GM18861 (cell line): ENCODE results near the gene BRAF.
"Not testable (repeated sequence)": the region's sequence is repeated elsewhere in the genome, so short reads cannot be mapped to it uniquely, and the experiment has no call there.

ENCODE experiments used
- ATAC-seq: cut with Tn5 transposase; IDR thresholded peaks from one replicate; pipeline ENCODE4 v1.9.1; 2021; ENCODE audit not compliant: unreplicated experiment

The BRAF gene

DNA sequence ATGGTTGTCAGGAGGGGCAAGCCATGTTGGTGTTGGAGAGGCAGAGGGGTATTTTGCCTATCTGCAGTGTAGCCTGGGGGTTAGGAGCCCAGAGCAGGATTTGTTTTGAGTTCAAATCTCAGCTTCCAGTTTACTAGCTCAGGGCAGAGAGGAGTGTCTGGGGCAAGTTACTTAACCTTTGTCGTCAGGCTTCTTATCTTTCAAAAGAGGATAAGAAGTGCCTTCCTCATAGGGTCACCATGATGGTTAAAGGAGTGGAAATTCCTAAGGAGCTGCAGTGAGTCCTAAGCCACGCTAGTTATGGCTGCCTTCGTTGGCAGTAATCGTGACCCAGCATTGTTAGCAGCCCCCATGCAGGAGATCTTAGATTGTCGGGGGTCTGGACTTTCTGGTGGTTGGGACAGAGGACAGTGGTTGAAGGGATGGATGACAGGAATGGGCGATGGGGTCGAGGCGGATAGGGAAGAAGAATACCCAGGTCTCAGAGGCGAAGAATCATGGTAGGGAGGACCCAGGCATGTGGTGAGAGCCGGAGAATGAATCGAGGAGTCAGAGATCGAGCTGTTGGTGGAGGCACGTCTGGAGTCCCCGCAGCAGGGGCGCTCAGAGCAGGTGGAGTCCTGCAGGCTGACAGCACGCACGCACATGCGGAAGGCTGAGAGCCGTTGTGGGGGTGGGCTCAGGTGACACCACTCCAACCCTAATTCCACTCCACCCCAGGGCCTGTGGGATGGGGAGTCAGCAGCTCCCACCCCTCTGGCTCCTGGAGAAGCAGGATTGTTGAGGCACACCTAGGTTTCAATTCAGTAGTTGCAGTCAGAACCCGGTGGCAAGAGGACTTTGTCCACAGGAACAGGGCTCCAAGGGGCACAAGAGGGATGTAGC is 240.4 kb downstream of the BRAF start:
- ATAC-seq, result no peak

DNA sequence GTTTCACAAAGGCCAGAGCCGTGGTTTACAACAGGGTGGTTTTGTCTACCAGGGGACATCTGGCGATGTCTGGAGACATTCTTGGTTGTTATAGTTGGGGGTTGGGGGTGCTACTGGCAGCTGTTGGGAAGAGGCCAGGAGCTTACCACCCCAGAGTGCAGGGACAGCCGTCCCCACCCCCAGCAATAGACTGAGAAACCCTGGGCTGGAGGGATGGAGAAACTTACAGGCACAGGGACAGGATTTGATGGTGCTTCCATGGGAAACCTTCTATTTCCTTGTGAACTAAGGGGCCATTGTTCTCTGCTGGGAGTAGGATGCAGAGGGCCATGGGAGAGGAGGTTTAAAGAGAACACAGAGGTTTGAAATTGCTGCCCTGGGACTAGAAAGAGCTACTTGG is 241.1 kb downstream of the BRAF start:
- no peak for ATAC-seq

GRCh38 chr7:140681766-140682165 is 243.0 kb downstream of the BRAF start:
- ATAC-seq, result no peak

GRCh38 chr7:140680886-140681285 is 243.8 kb downstream of the BRAF start:
- no peak for ATAC-seq

DNA sequence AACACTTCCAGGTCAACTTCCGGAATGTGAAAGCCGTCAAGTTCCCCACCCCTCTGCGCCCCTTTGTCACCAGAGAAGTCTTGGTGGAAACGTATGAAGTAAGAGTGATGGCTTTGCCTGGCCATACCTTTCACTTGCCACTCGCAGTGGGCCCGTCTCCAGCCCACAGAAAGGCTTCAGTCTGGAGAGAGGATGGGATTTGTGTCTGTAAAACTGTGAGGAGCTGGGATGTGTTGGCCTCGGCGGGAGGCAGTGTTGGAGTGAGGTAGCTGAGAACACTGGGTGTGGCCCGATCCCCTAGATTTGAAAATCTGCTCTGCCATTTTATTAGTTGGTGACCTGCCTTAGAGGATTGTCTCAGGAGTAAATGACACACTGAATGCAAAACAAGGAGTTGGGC is 245.5 kb downstream of the BRAF start:
- ATAC-seq, result no peak

DNA sequence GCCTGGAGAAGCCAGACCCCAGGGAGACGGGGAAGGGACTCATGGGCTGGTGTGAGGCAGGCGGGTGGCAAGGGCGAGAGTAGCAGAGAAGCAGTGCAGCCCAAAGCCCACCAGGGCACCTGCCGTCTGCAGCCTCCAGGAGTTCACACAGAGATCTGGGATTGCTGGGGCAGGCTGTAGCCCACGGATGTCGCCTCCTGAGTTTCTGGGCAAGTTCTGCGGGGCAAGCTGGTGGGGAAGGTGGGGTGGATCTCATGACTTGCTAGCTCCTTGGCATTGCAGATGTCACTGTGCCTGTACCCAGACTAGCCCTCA is 246.0 kb downstream of the BRAF start:
- no peak for ATAC-seq

- no peak for ATAC-seq
Measured at GRCh38 chr7:140678081-140678815, 246.5 kb downstream of the BRAF start.

DNA sequence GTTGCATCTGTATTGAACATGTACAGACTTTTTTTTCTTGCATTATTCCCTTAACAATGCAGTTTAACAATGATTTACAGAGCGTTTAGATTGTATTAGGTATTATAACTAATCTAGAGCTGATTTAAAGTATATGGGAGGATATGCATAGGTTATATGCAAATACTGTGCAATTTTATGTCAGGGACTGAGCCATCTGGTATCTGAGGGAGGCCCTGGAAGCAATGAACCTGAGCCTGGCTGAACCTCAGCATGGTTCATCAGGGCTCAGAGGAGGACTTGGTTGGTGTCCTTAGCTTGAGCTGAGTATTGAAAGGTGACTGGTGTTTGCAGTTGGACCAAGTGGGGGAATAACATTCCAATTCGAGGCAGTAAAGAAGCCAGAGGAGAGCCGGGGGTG is 247.2 kb downstream of the BRAF start:
- ATAC-seq, result no peak

DNA sequence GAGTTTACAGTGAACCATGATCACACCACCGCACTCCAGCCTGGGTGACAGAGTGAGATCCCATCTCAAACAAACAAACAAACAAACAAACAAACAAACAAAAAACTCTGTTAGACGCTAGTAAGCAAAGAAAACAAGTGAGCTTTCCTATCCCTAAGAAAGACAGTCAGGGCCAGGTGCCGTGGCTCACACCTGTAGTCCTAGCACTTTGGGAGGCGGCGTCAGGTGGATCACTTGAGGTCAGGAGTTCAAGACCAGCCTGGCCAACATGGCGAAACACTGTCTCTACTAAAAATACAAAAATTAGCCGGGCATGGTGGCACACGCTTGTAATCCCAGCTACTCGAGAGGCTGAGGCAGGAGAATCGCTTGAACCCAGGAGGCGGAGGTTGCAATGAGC is 247.8 kb downstream of the BRAF start:
- ATAC-seq, result not testable (repeated sequence)

DNA sequence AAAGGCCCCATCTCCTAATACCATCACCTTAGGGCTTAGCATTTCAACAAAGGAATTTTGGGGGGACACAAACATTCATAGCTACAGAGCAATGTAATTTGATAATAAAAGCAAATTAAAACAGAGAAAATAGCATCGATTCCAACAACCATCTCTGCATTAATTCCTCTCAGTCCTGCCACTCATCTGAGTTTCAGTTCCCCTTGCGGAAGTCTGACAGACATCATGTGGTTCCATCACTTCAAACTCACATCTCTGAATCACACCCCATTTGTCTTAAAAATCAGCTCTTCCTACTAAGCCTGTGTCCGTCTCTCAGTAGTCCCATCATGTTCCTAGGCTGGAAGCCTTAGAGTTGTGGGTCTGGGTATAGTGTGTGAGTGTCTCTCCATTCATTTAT is 248.4 kb downstream of the BRAF start:
- ATAC-seq, result peak; percentile 58

DNA sequence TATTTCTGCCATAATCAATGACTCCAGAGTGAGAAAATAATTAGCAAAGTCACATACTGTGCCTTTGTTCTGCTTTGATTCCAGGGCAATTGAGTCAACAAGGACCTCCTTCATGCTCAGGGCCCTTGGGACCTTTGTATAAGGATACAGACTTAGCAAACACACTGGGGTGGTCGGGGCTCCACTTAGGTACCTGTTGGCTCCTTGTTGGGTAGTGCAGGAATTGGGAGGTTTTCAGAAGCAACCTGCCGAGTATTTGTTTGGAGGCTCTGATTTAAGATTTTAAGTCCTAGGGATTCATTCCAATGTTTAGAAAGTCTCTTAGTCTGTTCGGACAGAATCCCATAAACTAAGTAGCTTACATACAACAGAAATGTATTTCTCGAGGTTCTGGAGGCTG is 249.0 kb downstream of the BRAF start:
- no peak for ATAC-seq

DNA sequence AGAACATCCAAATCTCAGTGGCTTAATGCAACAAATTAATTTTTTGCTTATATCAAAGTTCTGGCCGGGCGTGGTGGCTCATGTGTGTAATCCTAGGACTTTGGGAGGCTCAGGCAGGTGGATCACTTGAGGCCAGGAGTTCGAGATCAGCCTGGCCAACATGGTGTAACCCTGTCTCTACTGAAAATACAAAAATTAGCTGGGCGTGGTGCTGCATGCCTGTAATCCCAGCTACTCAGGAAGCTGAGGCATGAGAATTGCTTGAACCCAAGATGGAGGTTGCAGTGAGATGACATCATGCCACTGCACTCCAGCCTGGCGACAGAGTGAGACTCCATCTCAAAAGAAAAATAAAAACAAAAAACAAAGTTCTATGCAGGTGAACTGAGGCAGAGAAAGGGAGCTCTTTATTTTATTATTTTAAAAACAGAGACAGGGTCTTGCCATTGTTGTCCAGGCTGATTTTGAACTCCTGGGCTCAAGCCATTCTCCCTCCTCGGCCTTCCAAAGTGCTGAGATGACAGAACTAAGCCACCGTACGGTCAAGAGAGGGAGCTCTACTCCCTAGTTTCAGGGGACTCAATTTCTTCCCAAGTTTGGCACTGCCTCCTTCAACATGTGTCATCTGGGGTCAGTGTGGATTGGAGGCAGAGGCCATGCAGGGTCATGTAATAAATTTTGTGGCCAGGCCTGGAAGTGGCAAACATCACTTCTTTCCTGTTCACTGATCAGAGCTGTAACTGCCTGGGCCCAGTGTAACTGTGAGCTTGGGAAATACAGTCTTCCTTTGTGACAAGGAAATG is 249.6 kb downstream of the BRAF start:
- no peak for ATAC-seq

GRCh38 chr7:140674356-140674800 is 250.4 kb downstream of the BRAF start:
- no peak for ATAC-seq

GRCh38 chr7:140673774-140674155 is 251.0 kb downstream of the BRAF start:
- ATAC-seq, result no peak

DNA sequence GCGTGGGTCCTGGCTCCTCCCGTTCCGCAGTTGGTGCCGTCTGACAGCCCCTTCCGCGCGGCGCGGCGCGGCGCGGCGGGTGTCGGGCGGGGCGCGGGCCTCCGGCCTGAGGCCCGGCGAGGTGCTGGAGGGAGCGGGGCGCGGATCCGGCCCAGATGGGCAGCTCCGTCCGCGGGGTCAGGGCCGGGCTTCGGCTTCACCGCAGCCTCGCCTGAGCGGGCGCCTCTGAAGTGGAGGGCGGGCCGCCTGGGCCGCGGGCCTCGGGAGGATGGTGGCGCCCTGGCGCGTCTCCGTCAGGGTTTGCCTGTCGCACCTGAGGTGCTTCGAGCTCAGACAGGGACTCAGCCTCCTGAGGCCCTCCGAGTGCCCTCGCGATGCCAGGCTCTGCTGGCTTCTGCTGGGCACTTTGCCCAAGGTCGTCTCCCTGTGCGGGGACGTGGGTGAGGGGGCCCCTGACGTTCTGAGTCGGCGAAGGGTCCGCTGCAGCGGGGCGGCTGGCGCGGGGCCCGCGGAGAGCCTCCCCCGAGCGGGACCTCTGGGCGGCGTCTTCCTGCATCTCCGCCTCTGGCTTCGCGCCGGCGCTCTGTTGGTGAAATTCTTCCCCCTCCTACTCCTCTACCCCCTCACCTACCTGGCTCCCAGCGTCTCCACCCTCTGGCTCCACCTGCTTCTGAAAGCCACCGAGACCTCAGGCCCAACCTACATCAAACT is 251.5 kb downstream of the BRAF start:
- ATAC-seq, result peak; percentile 42

DNA sequence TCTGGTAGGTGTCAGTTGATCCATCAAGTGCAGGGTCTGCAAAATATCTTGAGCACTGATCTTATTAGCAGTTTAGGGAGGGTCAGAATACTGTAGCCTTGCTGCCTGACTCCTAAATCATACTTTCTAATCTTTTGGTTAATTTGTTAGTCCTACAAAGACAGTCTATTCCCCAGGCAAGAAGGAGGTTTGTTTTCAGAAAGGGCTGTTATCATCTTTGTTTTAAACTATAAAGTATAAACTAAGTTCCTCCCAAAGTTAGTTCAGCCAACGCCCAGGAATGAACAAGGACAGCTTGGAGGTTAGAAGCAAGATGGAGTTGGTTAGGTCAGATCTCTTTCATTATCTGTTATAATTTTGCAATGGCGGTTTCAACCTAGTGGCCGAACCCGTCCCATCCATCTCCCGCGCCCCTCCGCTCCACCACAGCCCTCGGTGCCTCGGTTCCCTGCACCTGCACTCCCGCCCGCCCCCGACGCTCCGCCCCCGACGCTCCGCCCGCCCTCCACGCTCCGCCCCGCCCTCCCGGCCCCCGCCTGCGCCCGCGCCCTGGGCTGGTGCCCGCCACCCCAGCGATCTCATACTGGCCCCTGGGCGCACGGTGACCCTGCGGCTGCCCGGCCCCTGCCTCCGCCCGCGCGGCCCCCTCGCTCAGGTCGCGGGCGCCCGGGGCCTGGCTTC is 252.2 kb downstream of the BRAF start, which contains the start of gene ADCK2:
TSS of gene ADCK2 (plus strand) at position 564 of the 681 bp plus-strand sequence. CDS start 386 bp downstream, outside the sequence.
- ATAC-seq, result peak; percentile 18

DNA sequence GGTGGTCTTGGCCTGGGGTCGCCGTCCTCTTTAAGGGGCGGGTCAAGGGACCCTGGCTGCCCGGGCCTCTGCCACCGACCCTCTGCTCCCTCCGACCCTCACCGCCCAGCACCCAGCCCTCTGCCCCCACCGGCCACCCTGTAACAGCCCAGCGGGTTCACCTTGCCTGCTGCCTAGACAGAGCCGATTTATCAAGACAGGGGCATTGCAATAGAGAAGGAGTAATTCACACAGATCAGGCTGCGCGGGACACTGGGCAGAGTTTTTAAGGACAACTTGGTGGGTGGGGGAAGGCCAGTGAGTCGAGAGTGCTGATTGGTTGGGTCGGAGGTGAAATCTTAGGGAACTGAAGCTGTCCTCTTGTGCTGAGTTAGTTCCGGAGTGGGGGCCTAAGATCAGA is 252.8 kb downstream of the BRAF start:
- ATAC-seq, result no peak

DNA sequence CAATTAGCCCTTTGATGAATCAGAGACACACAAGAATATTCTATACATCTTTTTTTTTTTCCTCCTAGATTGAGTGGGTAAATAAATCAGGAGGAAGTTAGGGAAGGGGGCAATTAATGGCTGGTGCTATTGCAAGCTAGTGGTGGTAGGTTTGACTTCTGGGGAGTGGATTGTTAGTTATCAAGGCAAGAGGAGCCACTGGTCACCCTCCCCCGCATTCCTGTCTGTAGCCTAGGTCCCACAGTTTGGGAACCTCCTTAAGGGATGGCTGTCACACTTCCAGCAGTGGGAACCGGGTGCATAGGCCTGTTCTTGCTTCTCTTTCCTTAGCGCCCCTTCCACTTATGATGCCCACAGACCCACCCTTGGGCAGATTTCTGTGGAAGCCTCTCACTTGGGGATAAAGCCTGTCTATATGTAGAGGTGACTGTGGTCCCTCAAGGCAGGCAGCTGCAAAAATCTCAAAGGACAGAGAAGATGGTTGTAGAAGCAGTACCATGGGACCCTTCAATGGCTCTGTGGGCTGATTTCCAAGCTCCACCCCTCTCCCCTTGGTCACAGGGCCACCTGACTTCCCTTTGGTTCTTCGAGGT is 254.3 kb downstream of the BRAF start:
- no peak for ATAC-seq

- not testable (repeated sequence) for ATAC-seq
Measured at GRCh38 chr7:140669862-140670261, 254.9 kb downstream of the BRAF start.

- ATAC-seq, result no peak
Measured at GRCh38 chr7:140669352-140669751, 255.4 kb downstream of the BRAF start.
